ENCODE measurements around the gene NOS3. TPM values are rescaled to one million over a fixed set of nuclear protein-coding genes. Genes with fewer than 3 reads are reported as not detected.

Gene NOS3
- 0.75 TPM for polyA plus RNA-seq (2013)

- WGBS (ENCODE audit: insufficient coverage): 97% methylated on average over 10 of the region's 12 CpGs
- Histone ChIP-seq H3K27ac (ENCODE audit: insufficient read depth in 1 of 2, low read depth in 1 of 2, low read length in 2 of 2, poor library complexity in 1 of 2, severe bottlenecking in 2 of 2) (no peak within 1 kb of the TSS), H3K36me3 (ENCODE audit: control insufficient read depth in 4 of 4, insufficient read depth in 4 of 4, low read length in 3 of 4) (no peaks in the 10 kb centered on the region), H3K4me3 (ENCODE audit: control insufficient read depth in 1 of 7, extremely low read depth in 1 of 7, insufficient read depth in 4 of 7, low read depth in 2 of 7, low read length in 6 of 7) (no peak within 1 kb of the TSS), H3K9me3 (ENCODE audit: control extremely low read depth in 1 of 5, control insufficient read depth in 4 of 5, insufficient read depth in 2 of 5, low read depth in 1 of 5, low read length in 4 of 5) (peaks cover 0 to 17% (median 14%) of the 10 kb centered on the region in 5 experiments), H3K27me3 (replicated peaks in 2 of 5; ENCODE audit: control insufficient read depth in 4 of 5, insufficient read depth in 5 of 5, low read length in 4 of 5) (peaks cover 0 to 15% (median 9%) of the 10 kb centered on the region in 5 experiments), H3K4me1 (ENCODE audit: control extremely low read depth in 1 of 4, control insufficient read depth in 4 of 4, insufficient read depth in 4 of 4, low read length in 3 of 4) (peaks cover 4 to 40% (median 32%) of the 10 kb centered on the region in 4 experiments)
- ChIA-PET POLR2A (no interaction called here), CTCF (interaction anchor here (1.2 to 7.4 kb wide), 7 partner anchors 10 to 92 kb away, joined by 3 to 101 read pairs (median 7); no protein-coding TSS in a partner anchor)
- no peak for DNase-seq
Measured at GRCh38 chr7:150990416-150991186, at the start of gene NOS3. Gene NOS3, plus strand, starts transcription at chr7:150991017. Its CDS starts 2,787 bp downstream, at chr7:150993804.

GRCh38 chr7:150941351-150942000 lies 49.3 kb upstream of the NOS3 start:
- H3K27ac ChIP-seq (ENCODE audit: insufficient read depth in 1 of 2, low read depth in 1 of 2, low read length in 2 of 2, poor library complexity in 1 of 2, severe bottlenecking in 2 of 2): no peak overlapping the region
- no peak for DNase-seq
- H3K4me1 ChIP-seq (ENCODE audit: control extremely low read depth in 1 of 4, control insufficient read depth in 4 of 4, insufficient read depth in 4 of 4, low read length in 3 of 4): peaks cover 0 to 53% (median 45%) of the 10 kb centered on the region in 4 experiments
- no peak overlapping the region for H3K4me3 ChIP-seq (ENCODE audit: control insufficient read depth in 1 of 7, extremely low read depth in 1 of 7, insufficient read depth in 4 of 7, low read depth in 2 of 7, low read length in 6 of 7)
- 96% methylated on average over 15 of the region's 15 CpGs for WGBS (ENCODE audit: insufficient coverage)
- H3K27me3 ChIP-seq (replicated peaks in 2 of 5; ENCODE audit: control insufficient read depth in 4 of 5, insufficient read depth in 5 of 5, low read length in 4 of 5): peaks cover 0 to 10% (median 0%) of the 10 kb centered on the region in 5 experiments
- ChIA-PET POLR2A (no interaction called here), CTCF (interaction anchor here (0.7 to 2.0 kb wide), 6 partner anchors 10 to 40 kb away, joined by 3 to 8 read pairs (median 4); no protein-coding TSS in a partner anchor)
- H3K36me3 ChIP-seq (ENCODE audit: control insufficient read depth in 4 of 4, insufficient read depth in 4 of 4, low read length in 3 of 4): no peaks in the 10 kb centered on the region
- no peaks in the 10 kb centered on the region for H3K9me3 ChIP-seq (ENCODE audit: control extremely low read depth in 1 of 5, control insufficient read depth in 4 of 5, insufficient read depth in 2 of 5, low read depth in 1 of 5, low read length in 4 of 5)

DNA sequence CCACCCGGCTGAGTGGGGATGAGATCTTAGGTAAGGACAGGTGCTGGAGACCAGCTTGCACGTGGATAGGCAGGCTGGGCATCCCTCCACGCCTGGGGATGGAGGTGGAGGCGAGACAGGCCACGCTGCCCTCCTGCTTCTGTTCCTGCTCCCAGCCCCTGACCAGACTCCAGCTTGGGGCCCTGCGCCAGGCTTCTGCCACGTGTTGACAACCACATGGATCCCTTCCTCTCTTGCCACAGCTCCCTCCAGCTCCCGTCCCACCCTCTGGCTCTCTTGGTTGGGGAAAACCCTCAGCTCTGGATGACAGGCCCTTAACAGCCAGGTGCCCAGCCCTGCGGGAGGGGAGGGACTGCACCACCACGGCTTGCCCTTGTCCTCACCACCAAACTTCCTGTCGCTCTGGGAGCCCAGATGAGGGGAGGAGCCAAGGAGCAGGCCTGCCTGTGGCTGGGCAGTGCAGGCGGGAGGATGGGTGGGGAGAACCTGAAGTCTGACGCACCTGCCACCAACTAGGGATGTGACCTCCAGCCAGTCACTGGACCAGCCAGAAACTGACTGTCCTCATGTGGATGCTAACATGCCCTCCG lies 48.7 kb upstream of the NOS3 start:
- ChIA-PET POLR2A (no interaction called here), CTCF (interaction anchor here (0.7 to 2.0 kb wide), 11 partner anchors 11 to 63 kb away, joined by 3 to 8 read pairs (median 4); no protein-coding TSS in a partner anchor)
- Histone ChIP-seq H3K4me1 (ENCODE audit: control extremely low read depth in 1 of 4, control insufficient read depth in 4 of 4, insufficient read depth in 4 of 4, low read length in 3 of 4) (peaks cover 0 to 53% (median 45%) of the 10 kb centered on the region in 4 experiments), H3K36me3 (ENCODE audit: control insufficient read depth in 4 of 4, insufficient read depth in 4 of 4, low read length in 3 of 4) (no peaks in the 10 kb centered on the region), H3K27me3 (replicated peaks in 2 of 5; ENCODE audit: control insufficient read depth in 4 of 5, insufficient read depth in 5 of 5, low read length in 4 of 5) (peaks cover 0 to 15% (median 3%) of the 10 kb centered on the region in 5 experiments), H3K9me3 (ENCODE audit: control extremely low read depth in 1 of 5, control insufficient read depth in 4 of 5, insufficient read depth in 2 of 5, low read depth in 1 of 5, low read length in 4 of 5) (no peaks in the 10 kb centered on the region), H3K4me3 (ENCODE audit: control insufficient read depth in 1 of 7, extremely low read depth in 1 of 7, insufficient read depth in 4 of 7, low read depth in 2 of 7, low read length in 6 of 7) (no peak overlapping the region), H3K27ac (ENCODE audit: insufficient read depth in 1 of 2, low read depth in 1 of 2, low read length in 2 of 2, poor library complexity in 1 of 2, severe bottlenecking in 2 of 2) (no peak overlapping the region)
- DNase-seq: peak; percentile 50 to 88 (median 88)
- 25% methylated on average over 10 of the region's 14 CpGs for WGBS (ENCODE audit: insufficient coverage)

GRCh38 chr7:150942591-150943452 lies 48.0 kb upstream of the NOS3 start:
- POLR2A ChIA-PET: no interaction called here
- no peak overlapping the region for H3K27ac ChIP-seq (ENCODE audit: insufficient read depth in 1 of 2, low read depth in 1 of 2, low read length in 2 of 2, poor library complexity in 1 of 2, severe bottlenecking in 2 of 2)
- no peak for DNase-seq
- CTCF ChIA-PET: interaction anchor here (0.8 to 2.0 kb wide), 11 partner anchors 9 to 64 kb away, joined by 3 to 8 read pairs (median 4); no protein-coding TSS in a partner anchor
- no peak overlapping the region for H3K4me3 ChIP-seq (ENCODE audit: control insufficient read depth in 1 of 7, extremely low read depth in 1 of 7, insufficient read depth in 4 of 7, low read depth in 2 of 7, low read length in 6 of 7)
- H3K36me3 ChIP-seq (ENCODE audit: control insufficient read depth in 4 of 4, insufficient read depth in 4 of 4, low read length in 3 of 4): no peaks in the 10 kb centered on the region
- WGBS (ENCODE audit: insufficient coverage): 78% methylated on average over 10 of the region's 13 CpGs
- H3K27me3 ChIP-seq (replicated peaks in 2 of 5; ENCODE audit: control insufficient read depth in 4 of 5, insufficient read depth in 5 of 5, low read length in 4 of 5): peaks cover 0 to 22% (median 3%) of the 10 kb centered on the region in 5 experiments
- no peaks in the 10 kb centered on the region for H3K9me3 ChIP-seq (ENCODE audit: control extremely low read depth in 1 of 5, control insufficient read depth in 4 of 5, insufficient read depth in 2 of 5, low read depth in 1 of 5, low read length in 4 of 5)
- H3K4me1 ChIP-seq (ENCODE audit: control extremely low read depth in 1 of 4, control insufficient read depth in 4 of 4, insufficient read depth in 4 of 4, low read length in 3 of 4): peaks cover 0 to 46% (median 40%) of the 10 kb centered on the region in 4 experiments

GRCh38 chr7:150943453-150943814 lies 47.4 kb upstream of the NOS3 start:
- H3K27me3 ChIP-seq (replicated peaks in 2 of 5; ENCODE audit: control insufficient read depth in 4 of 5, insufficient read depth in 5 of 5, low read length in 4 of 5): peaks cover 0 to 28% (median 5%) of the 10 kb centered on the region in 5 experiments
- H3K4me1 ChIP-seq (ENCODE audit: control extremely low read depth in 1 of 4, control insufficient read depth in 4 of 4, insufficient read depth in 4 of 4, low read length in 3 of 4): peaks cover 0 to 39% (median 34%) of the 10 kb centered on the region in 4 experiments
- no peaks in the 10 kb centered on the region for H3K36me3 ChIP-seq (ENCODE audit: control insufficient read depth in 4 of 4, insufficient read depth in 4 of 4, low read length in 3 of 4)
- DNase-seq: no peak
- H3K27ac ChIP-seq (ENCODE audit: insufficient read depth in 1 of 2, low read depth in 1 of 2, low read length in 2 of 2, poor library complexity in 1 of 2, severe bottlenecking in 2 of 2): no peak overlapping the region
- POLR2A ChIA-PET: no interaction called here
- no peaks in the 10 kb centered on the region for H3K9me3 ChIP-seq (ENCODE audit: control extremely low read depth in 1 of 5, control insufficient read depth in 4 of 5, insufficient read depth in 2 of 5, low read depth in 1 of 5, low read length in 4 of 5)
- no CpG with 5 or more reads among the region's 6 CpGs for WGBS (ENCODE audit: insufficient coverage)
- CTCF ChIA-PET: interaction anchor here (0.9 to 2.0 kb wide), 7 partner anchors 8 to 65 kb away, joined by 3 to 8 read pairs (median 5); no protein-coding TSS in a partner anchor
- no peak overlapping the region for H3K4me3 ChIP-seq (ENCODE audit: control insufficient read depth in 1 of 7, extremely low read depth in 1 of 7, insufficient read depth in 4 of 7, low read depth in 2 of 7, low read length in 6 of 7)
